Stimulated activated CD4-positive, alpha-beta T cell treated with anti-CD3 and anti-CD28 coated beads, Interleukin-12 subunit alpha, Interleukin-12 subunit beta, amount 100 ng/mL, for 4 hours (primary cell): ENCODE data around the gene ZCCHC14.
"Not testable (repeated sequence)": the region's sequence is repeated elsewhere in the genome, so short reads cannot be mapped to it uniquely, and the experiment has no call there.

Source experiments
- DNase-seq: peaks from one replicate; pipeline ENCODE4 v3.0.0-alpha.2; 2020

Gene ZCCHC14

GRCh38 chr16:87375426-87376135, 117.2 kb downstream of the ZCCHC14 start:
- no peak for DNase-seq

DNA sequence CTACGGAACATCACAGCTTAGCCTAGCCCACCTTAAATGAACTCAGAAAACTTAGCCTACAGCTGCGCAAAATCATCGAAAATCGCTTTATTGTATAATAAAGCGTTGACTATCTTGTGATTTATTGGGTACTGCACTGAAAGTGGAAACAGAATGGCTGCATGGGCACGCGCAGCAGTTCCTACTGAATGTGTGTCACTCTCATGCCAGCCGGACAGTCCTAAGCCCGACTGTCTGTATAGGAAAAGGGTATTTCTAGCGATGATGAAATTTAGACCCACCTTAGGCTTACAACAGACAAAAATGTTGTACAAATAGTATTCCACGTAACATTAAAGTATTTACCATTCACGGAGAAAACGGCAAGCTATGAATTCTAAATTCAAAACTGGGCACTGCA, 118.5 kb downstream of the ZCCHC14 start:
- no peak for DNase-seq

- DNase-seq, result no peak
Observed at GRCh38 chr16:87372305-87372704, 120.5 kb downstream of the ZCCHC14 start.

GRCh38 chr16:87371261-87371866, 121.5 kb downstream of the ZCCHC14 start:
- DNase-seq, result no peak

DNA sequence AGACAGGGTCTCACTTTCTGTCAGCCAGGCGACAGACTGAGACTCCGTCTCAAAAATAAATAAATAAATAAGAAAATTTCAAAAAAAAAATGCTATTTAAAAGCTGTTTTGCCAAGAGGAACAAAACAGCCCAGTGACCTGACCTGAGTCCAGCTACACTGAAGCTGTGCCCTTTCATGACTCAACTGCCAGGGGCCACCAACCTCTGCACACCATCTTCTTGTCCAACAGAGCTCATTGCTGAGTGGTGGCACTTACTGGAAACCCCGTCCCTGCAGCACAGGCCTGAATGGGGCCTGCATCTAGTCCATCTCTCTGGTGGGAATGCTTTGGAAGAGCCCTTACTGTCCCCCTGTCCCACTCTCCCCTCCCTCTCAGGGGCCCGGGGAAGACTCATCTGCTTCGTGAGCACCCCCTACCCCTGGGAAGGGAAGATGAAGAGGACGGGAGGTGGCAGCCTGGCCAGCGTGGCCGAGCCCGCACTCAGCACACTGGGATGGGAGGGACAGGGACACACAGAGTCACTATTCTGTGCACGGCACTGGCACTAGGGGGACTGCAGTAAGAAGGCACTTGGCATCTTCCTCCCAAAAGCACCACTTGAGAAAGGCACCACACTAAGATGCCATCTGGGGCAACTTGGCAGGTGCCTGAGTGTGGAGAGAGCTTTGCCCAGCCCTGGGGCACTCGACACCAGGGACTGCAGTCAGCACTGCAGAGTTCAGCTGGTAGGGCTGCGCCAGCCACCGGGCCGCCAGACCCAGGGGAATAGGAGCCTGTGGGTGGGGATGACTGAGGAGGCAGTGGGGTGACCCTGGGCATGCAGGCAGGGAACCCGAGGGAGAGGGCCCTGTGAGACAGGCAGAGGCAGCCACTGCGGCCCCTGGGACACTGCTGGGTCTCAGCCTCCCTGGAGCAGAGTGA, 122.8 kb downstream of the ZCCHC14 start:
- no peak for DNase-seq

DNA sequence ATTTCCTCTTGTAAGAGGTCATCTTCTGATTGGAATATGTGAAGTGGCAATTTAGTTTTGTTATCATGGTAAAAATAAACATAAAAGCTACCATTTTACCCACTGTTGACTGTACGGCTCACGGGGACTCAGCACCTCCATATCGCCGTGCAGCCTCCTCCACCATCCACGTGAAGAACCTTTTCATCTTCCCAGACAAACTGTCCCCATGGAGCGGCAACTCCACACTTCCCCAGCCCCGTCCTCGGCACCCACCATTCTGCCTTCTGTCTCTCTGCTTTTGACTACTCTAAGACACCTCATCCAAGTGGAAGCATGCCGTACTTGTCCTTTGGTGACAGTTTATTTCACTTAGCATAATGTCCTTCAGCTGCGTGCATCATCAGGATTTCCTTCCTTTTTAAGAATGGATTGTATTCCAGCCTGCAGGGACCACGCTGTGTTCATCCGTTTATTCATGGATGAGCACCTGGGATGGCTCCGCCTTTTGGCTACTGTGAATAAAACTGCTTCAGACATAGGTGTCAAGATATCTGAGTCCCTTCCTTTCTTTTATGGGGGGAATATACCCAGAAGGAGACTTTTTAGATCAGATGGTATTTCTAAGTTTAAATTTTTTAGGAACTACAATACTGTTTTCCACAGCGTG, 123.6 kb downstream of the ZCCHC14 start:
- DNase-seq, result no peak

GRCh38 chr16:87368029-87368770, 124.6 kb downstream of the ZCCHC14 start:
- no peak for DNase-seq

- DNase-seq, result no peak
Observed at GRCh38 chr16:87367529-87367928, 125.3 kb downstream of the ZCCHC14 start.

DNA sequence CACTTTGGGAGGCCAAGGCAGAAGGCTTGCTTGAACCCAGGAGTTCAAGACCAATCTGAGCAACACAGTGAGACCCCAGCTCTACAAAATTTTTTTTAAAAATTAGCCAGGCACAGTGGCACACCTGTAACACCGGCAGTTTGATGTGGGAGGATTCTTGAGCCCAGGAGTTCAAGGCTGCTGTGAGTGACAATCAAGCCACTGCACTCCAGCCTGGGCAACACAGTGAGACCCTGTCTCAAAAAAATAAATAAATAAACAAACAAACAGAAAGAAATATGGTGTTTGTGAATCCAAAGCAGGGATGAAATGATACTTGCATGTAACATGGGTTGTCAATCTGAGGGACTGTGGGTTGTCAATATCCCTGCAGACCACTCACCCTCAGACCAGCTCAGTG, 125.9 kb downstream of the ZCCHC14 start:
- no peak for DNase-seq

DNA sequence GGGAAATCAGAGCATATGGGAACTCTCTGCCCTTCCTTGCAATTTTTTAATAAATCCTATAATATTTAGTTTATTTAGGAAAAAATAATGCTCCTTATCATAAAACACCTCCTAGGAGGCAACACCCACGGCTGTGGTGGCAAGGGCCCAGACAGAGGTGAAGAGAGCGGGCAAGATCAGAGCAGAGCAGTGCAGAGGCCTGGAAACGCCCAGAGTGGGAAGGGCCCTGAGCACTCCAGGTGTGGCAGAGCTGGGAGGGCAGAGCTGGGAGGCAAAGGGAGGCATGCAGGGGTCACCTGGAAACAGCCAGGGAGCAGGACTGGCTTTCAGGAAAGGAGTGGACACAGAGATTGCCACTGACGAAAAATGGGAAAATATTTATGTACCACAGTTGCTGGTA, 126.5 kb downstream of the ZCCHC14 start:
- no peak for DNase-seq

DNA sequence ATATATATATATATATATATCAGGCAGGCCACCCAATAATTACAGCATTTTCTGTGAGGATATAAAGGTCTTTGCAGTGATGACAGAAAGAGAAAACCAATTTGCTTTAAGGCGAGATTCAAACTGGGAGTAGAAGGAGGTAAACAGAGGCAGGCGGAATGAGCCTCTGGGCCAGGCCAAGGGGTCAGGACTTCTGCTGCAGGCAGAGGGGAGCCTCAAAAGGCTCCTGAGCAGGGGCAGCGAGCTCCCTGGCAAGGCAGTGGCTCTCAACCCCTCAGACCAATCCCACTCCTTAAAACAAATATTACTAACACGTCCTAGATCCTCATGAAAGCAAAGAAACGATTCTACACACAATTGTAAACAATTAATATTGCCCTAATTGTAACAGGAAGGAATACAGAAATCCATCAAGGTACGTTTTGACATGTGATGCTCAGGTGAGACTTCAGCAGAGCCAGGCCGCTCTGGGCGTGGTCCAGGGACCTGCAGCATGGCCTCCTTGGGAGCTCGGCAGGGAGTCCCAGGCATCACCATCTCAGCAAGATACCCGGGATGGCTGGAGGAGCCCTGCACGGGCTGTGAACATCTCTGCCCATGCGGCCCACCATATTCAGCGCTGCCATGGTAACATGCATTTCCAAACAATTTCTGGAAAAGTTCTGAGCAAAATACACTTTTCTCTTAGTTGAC, 127.7 kb downstream of the ZCCHC14 start:
- DNase-seq, result no peak

DNA sequence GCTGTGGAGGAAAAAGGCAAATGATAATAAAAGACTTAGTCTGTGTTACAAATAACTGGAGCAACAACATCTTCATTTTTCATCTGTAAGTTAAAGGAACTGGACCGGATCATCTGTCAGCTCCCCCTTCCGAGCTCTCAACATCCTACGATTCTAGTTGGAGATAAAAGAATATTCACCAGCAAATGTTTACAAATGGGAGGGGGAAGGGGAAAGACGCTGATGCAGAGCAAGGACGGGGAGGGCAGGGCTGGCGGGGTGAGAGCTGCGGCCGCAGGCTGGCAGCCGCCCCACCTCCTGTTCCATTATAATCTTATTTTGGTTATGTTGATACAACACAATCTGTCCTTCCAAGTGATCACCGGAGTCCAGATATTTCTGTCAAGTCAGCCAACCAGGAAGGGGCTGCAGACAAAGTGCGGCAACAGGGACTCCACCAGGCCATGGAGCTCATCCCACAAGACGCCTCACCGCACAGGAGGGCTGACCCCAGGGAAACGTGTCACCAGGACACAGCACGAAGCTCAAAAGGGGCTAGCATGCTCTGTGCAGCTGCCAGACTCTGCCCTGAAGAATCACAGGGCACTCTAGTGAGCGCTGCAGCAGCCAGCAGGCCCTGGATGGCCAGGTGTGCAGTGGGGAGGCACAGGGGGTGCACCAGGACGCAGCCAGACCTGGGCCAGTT, 128.9 kb downstream of the ZCCHC14 start:
- DNase-seq, result no peak

GRCh38 chr16:87362828-87363559, 129.8 kb downstream of the ZCCHC14 start:
- DNase-seq, result not testable (repeated sequence)

DNA sequence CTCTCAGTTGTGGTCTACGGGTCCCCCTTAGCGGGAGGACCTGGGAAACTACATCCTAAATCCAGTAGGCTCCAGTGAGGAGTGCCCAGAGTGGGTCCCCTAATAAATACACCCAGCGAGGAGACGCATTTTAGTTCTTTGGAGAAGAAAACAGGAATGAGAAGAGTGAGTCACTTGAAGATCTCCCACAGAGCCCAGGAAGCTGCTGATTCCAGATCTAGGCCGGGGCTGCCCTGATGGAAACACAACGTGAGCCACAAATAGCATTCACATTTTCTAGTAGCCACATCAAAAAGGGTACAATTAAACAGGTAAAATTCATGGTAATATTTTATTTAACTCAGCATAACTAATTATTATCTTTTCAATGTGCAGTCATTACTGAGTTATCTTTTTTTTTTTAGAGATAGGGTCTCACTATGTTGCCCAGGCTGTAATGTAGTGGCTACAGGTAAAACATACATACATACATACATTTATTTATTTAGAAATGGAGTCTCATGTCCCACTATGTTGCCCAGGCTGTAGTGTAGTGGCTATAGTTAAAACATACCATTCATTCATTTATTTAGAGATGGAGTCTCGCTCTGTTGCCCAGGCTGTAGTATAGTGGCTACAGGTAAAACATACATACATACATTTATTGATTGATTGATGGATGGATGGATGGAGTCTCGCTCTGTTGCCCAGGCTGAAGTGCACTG, 130.8 kb downstream of the ZCCHC14 start:
- DNase-seq, result no peak

GRCh38 chr16:87360862-87361610, 131.8 kb downstream of the ZCCHC14 start:
- no peak for DNase-seq

GRCh38 chr16:87359121-87359520, 133.7 kb downstream of the ZCCHC14 start:
- no peak for DNase-seq

DNA sequence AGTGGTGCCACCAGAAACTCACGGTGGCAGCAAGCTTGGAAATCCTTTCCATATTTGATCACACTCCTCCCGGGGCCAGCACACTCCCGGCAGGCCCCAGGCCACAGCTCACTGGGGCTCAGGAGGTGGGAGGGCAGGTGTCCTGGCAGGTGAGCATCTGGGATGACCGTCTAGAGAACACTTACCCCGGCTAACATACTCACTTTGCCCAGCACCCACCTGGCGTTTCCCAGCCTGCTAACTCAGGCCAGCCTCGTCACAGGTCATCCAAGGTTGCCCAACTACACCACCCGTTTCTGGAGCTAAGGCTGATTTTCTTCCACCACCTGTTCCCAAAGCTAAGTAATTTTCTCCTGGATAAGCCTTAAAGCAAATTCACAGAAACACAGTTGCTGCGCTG, 134.1 kb downstream of the ZCCHC14 start:
- DNase-seq, result no peak

- no peak for DNase-seq
Observed at GRCh38 chr16:87358250-87358649, 134.6 kb downstream of the ZCCHC14 start.

DNA sequence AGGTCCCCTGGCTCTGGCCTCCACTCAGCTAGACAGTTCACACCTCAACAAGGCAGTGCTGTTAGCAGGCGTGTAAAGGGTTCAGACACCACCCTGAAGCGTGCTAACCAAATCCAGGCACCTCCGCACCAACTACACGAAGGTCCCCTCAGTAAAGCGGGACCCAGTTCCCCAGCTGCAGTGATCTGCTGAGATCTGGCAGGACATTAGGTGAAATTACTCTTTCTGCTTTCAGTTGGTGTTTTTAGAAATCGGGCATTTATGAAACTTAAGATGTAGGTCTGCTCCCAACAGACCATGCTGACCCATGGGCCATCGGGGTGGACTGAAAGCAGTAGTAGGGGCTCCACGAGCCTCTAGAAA, 136.4 kb downstream of the ZCCHC14 start:
- DNase-seq, result no peak
